Pancreas (tissue), 10 donors: ENCODE data around the gene GRM7. TPM values are rescaled to one million over a fixed set of nuclear protein-coding genes. Genes with fewer than 3 reads are reported as not detected.

Experiments used
- ATAC-seq, 4 donors: fragments of 200-7000 bp; cut with Tn5 transposase; one replicate each; pipeline versions ENCODE4 v1.8.0 to v1.9.1; 2020; ENCODE audit warnings: mild to moderate bottlenecking in 4 of 4, moderate library complexity in 4 of 4
- DNase-seq, 6 donors: peaks; one replicate each; pipeline ENCODE4 v3.0.0-alpha.2; 2020
- FAIRE-seq: peaks from 2 replicates; lab custom pipeline; 2012; peaks lifted over from hg19 to GRCh38; lab: Jason Lieb, UNC
- H3K27ac ChIP-seq, 4 donors: fragments of 200-600 bp; sonication (generic); 1 replicate in 3 of 4; 2 replicates in 1 of 4; pipeline versions ENCODE4 v1.5.0 to v1.8.0; 2020
- H3K27me3 ChIP-seq, 4 donors: fragments of 200-600 bp; one replicate each; pipeline ENCODE4 v1.8.0; 2021
- H3K36me3 ChIP-seq, 3 donors: fragments of 200-600 bp; sonication (generic) in 1 of 3; one replicate each; pipeline versions ENCODE4 v1.5.0 to v1.8.0; 2020 to 2021
- H3K4me1 ChIP-seq, 3 donors: fragments of 200-600 bp; one replicate each; pipeline ENCODE4 v1.8.0; 2021
- H3K4me3 ChIP-seq, 4 donors: fragments of 200-600 bp; sonication (generic) in 2 of 4; one replicate each; pipeline versions ENCODE4 v1.5.0 to v1.8.0; 2020 to 2021
- H3K9me3 ChIP-seq, 4 donors: fragments of 200-600 bp; one replicate each; pipeline ENCODE4 v1.8.0; 2021
- WGBS, 2 donors: extraction: QIAGEN DNeasy Blood & Tissue Kit; methylation state at CpG; one replicate each; pipeline ENCODE4 v1.1.7; 2013; 5-methylcytosine and 5-hydroxymethylcytosine counted together
- intact Hi-C, 3 donors: fragments of 100-400 bp; cut with DNase I; formaldehyde crosslinking; loops; one replicate each; pipeline versions ENCODE4 v1.11.1 to v1.14.2; 2022
- polyA plus RNA-seq, 2 donors: library from polyadenylated mRNA; stranded (reverse); fragments of 200-250 nt; gene quantifications; one replicate each; pipeline ENCODE4 v1.2.3, GENCODE V29; 2013
- total RNA-seq, 6 donors: library from RNA; stranded (reverse); fragmentation: NEBNext Ultra II Directional in 4 of 6; extraction: Animal tissue kit (Norgen Biotek cat#: 25700) in 4 of 6; gene quantifications; one replicate each; pipeline versions ENCODE4 v1.2.1 to v1.2.4, GENCODE V29; 2021 to 2023
- TF ChIP-seq, protein P1 (sequence below), 4 donors: fragments of 200-600 bp; sonication (generic) in 3 of 4; IDR thresholded peaks; one replicate each; pipeline versions ENCODE4 v1.5.0 to v1.8.0; 2021; ENCODE audit warnings: antibody characterized with exemption in 4 of 4
- donor health status: healthy with polysubstance abuse.
- donor health status: DM: no; HTN: no; CAD: no; lungs with moderate emphysema.
- donor health status: DM: no; HTN: no; CAD: no.
- donor health status: control.
- donor health status: control.
- donor health status: Bipolar disorder and iron deficiency.
- donor health status: DM: yes; HTN: yes; CAD: no.
- donor health status: DM: no; HTN: no; CAD: no.
- donor health status: DM: no; HTN: no; CAD: no.
- donor health status: DM: yes; HTN: yes; CAD: no.

Gene GRM7
- total and polyA plus RNA-seq, 8 donors, result 0.03 to 0.28 (median 0.18) TPM; not detected in 4

GRCh38 chr3:7444886-7445285 lies 584.0 kb downstream of the GRM7 start:
- Histone ChIP-seq H3K27me3 (no peaks in the 10 kb centered on the region), H3K4me3 (no peak overlapping the region), H3K27ac (no peak overlapping the region), H3K9me3 (no peaks in the 10 kb centered on the region), H3K36me3 (no peaks in the 10 kb centered on the region), H3K4me1 (no peaks in the 10 kb centered on the region)
- ATAC-seq (no peak), FAIRE-seq (no peak), DNase-seq (no peak)
- intact Hi-C loops, result no loop called here
- TF ChIP-seq, protein P1, sequence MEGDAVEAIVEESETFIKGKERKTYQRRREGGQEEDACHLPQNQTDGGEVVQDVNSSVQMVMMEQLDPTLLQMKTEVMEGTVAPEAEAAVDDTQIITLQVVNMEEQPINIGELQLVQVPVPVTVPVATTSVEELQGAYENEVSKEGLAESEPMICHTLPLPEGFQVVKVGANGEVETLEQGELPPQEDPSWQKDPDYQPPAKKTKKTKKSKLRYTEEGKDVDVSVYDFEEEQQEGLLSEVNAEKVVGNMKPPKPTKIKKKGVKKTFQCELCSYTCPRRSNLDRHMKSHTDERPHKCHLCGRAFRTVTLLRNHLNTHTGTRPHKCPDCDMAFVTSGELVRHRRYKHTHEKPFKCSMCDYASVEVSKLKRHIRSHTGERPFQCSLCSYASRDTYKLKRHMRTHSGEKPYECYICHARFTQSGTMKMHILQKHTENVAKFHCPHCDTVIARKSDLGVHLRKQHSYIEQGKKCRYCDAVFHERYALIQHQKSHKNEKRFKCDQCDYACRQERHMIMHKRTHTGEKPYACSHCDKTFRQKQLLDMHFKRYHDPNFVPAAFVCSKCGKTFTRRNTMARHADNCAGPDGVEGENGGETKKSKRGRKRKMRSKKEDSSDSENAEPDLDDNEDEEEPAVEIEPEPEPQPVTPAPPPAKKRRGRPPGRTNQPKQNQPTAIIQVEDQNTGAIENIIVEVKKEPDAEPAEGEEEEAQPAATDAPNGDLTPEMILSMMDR (IDR thresholded peaks at IDR 0.05), result no peak
- 65% methylated on average over 4 of the region's 4 CpGs for WGBS, 2 donors

- WGBS, 2 donors, result 67 to 70% methylated on average over 5 of the region's 5 CpGs
- no peak overlapping the region for H3K4me3 ChIP-seq
- TF ChIP-seq, protein P1 (IDR thresholded peaks at IDR 0.05), result no peak
- ATAC-seq (no peak), DNase-seq (no peak), FAIRE-seq (no peak)
- H3K27ac ChIP-seq, result no peak overlapping the region
- intact Hi-C loops, result no loop called here
- no peaks in the 10 kb centered on the region for H3K27me3 ChIP-seq
- H3K4me1 ChIP-seq, result no peaks in the 10 kb centered on the region
- H3K36me3 ChIP-seq, result no peaks in the 10 kb centered on the region
- H3K9me3 ChIP-seq, result no peaks in the 10 kb centered on the region
Observed at GRCh38 chr3:7445331-7445730, 584.4 kb downstream of the GRM7 start.

DNA sequence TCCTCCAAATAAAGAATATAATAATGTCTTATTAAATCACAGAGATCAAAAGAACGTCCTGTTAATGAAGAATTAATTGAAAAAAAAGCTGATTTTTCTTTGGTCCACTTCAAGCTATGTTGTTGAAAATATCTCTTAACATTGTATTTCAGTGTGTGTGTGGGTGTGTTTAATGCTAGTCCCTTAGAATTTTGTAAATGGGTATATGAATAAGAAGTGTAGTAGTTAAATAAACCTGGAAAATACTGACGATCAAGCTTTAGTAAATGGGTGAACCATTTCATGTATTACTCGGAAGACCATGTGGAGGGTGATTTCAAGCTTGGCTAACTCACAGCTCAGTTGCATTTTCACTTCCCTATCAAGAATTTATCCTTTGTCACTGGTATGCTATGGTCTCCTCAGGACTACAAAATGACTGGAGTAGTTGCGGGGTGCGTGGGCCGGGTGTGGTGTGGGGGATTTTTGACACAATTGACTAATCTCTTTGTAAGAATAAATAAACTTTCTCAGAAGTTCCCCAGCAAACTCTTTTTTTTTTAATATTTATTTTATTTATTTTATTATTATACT lies 586.4 kb downstream of the GRM7 start:
- no peak overlapping the region for H3K4me3 ChIP-seq
- H3K9me3 ChIP-seq, result no peaks in the 10 kb centered on the region
- WGBS, 2 donors, result 72 to 80% methylated on average over 6 of the region's 6 CpGs
- FAIRE-seq (no peak), ATAC-seq (no peak), DNase-seq (no peak)
- no peaks in the 10 kb centered on the region for H3K36me3 ChIP-seq
- TF ChIP-seq, protein P1 (IDR thresholded peaks at IDR 0.05), result no peak
- intact Hi-C loops, result no loop called here
- no peaks in the 10 kb centered on the region for H3K4me1 ChIP-seq
- no peak overlapping the region for H3K27ac ChIP-seq
- H3K27me3 ChIP-seq, result no peaks in the 10 kb centered on the region

DNA sequence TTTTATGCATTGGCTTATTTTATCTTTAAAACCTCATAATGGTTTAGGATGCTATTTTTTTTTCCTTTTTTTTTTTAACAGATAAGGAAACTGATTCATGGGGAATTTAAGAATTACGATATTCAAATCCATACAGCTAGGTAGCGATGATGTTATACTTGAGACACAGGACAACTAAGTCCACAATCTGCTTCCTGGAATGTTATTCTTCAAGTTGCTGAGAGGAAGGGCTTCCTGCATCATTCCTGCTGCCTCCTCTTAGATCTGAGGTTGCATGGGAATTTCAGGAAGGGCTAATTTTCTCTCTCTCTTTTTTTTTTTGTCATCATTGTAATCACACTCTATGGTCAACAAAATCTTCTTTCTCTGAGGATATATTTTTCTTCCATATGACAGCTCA lies 595.5 kb downstream of the GRM7 start:
- FAIRE-seq, result no peak
- Histone ChIP-seq H3K27me3 (no peaks in the 10 kb centered on the region), H3K4me3 (no peak overlapping the region), H3K9me3 (no peaks in the 10 kb centered on the region), H3K27ac (no peak overlapping the region), H3K4me1 (no peaks in the 10 kb centered on the region), H3K36me3 (no peaks in the 10 kb centered on the region)
- no peak for DNase-seq
- 83 to 84% methylated on average over 2 of the region's 2 CpGs for WGBS, 2 donors
- intact Hi-C loops, result no loop called here
- no peak for ATAC-seq
- TF ChIP-seq, protein P1 (IDR thresholded peaks at IDR 0.05), result no peak

- H3K4me1 ChIP-seq, result no peaks in the 10 kb centered on the region
- no peak for FAIRE-seq
- no peak overlapping the region for H3K4me3 ChIP-seq
- TF ChIP-seq, protein P1 (IDR thresholded peaks at IDR 0.05), result no peak
- H3K9me3 ChIP-seq, result no peaks in the 10 kb centered on the region
- no peak for ATAC-seq
- H3K36me3 ChIP-seq, result no peaks in the 10 kb centered on the region
- WGBS, 2 donors, result 67 to 74% methylated on average over 8 of the region's 8 CpGs
- intact Hi-C loops, result no loop called here
- no peak overlapping the region for H3K27ac ChIP-seq
- H3K27me3 ChIP-seq, result no peaks in the 10 kb centered on the region
- DNase-seq, result no peak
Observed at GRCh38 chr3:7461202-7461825, 600.4 kb downstream of the GRM7 start.
